ENCODE measurements around the gene ISG20.

Gene ISG20

DNA sequence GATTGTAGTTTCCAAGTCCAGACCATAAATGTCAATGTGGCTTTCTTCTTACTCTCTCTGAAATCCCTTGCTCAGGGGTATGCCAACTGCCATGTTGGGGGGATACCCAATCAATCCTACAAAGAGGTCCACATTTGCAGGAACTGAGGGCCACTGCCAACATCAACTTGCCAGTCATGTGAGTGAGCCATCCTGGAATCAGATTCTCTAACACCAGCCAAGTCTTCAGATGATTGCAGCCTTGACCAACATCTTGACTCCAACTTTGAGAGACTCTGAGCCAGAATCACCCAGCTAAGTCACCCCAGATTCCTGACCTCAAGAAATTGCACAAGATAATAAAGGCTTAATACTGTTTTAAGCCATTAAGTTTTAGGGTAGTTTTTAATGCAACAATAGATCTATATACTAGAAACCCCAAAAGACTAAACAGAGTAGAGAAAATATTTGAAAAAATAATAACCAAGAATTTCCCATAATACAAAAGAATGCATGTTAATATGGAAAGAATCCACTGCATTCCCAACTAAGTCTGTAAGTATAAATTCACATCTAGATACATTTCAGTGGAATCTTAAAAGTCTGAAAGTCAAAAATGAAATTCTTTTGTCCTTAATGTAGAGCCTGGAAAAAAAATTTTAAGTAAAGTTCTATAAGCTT, 22.4 kb downstream of the ISG20 start:
- TF ChIP-seq, protein P1, sequence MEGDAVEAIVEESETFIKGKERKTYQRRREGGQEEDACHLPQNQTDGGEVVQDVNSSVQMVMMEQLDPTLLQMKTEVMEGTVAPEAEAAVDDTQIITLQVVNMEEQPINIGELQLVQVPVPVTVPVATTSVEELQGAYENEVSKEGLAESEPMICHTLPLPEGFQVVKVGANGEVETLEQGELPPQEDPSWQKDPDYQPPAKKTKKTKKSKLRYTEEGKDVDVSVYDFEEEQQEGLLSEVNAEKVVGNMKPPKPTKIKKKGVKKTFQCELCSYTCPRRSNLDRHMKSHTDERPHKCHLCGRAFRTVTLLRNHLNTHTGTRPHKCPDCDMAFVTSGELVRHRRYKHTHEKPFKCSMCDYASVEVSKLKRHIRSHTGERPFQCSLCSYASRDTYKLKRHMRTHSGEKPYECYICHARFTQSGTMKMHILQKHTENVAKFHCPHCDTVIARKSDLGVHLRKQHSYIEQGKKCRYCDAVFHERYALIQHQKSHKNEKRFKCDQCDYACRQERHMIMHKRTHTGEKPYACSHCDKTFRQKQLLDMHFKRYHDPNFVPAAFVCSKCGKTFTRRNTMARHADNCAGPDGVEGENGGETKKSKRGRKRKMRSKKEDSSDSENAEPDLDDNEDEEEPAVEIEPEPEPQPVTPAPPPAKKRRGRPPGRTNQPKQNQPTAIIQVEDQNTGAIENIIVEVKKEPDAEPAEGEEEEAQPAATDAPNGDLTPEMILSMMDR (IDR thresholded peaks at IDR 0.05; ENCODE audit: low read depth, low read length) = no peak
- DNase-seq (ENCODE audit: extremely low read depth, low read depth) = peak; percentile 15

DNA sequence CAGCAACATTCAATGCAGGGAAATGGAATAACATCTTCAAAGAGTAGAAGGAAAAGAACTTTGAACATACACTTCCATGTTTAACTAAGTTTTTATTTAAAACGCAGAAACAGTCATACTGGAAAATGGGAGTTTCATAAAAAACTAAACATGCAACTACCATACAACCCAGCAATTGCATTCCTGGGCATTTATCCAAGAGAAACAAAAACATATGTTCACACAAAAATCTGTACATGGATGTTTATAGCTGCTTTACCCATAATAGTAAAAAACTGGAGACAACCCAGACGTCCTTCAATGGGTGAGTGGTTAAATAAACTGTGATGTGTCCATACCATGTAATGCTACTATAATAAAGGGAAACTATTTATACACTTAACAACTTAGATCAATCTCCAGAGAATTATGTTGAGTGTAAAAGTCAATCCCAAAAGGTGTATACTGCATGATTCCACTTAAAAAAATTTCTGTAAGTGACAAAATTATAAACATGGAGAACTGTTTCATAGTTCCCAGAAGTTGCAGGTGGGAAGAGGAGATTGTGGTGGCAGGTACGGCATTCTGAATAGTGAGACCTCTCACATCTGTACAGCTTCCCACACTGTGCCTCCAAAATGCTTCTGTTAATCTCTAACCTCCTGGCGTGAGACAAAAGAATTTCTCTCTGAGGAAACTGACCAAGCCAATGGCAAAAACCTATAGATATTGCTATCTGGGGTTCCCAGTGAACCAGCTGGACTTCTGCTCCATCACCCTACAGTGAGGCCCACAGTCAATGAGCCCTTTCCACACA, 23.1 kb downstream of the ISG20 start:
- no peak for DNase-seq (ENCODE audit: extremely low read depth, low read depth)
- TF ChIP-seq, protein P1 (IDR thresholded peaks at IDR 0.05; ENCODE audit: low read depth, low read length) = no peak

DNA sequence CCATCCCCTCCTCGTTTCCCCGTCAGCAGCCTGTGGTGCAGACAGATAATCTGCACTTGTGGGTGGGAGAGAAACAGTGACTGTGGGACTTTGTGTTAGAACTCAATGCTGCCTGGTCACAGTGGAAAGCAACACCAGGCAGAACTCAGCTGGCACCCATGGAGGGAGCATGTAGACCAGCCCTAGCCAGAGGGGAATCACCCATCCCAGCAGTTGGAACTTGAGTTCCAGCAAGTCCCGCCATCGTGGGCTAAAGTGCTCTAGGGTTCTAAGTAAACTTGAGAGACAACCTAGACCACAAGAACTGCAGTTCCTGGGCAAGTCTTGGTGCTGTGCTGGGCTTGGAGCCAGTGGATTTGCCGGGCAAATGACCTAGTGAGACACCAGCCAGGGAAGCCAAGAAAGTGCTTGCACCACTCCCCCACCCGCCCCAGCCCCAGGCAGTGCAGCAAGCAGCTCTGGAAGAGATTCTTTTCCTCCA, 24.4 kb downstream of the ISG20 start:
- DNase-seq (ENCODE audit: extremely low read depth, low read depth) = no peak
- TF ChIP-seq, protein P1 (IDR thresholded peaks at IDR 0.05; ENCODE audit: low read depth, low read length) = no peak

DNA sequence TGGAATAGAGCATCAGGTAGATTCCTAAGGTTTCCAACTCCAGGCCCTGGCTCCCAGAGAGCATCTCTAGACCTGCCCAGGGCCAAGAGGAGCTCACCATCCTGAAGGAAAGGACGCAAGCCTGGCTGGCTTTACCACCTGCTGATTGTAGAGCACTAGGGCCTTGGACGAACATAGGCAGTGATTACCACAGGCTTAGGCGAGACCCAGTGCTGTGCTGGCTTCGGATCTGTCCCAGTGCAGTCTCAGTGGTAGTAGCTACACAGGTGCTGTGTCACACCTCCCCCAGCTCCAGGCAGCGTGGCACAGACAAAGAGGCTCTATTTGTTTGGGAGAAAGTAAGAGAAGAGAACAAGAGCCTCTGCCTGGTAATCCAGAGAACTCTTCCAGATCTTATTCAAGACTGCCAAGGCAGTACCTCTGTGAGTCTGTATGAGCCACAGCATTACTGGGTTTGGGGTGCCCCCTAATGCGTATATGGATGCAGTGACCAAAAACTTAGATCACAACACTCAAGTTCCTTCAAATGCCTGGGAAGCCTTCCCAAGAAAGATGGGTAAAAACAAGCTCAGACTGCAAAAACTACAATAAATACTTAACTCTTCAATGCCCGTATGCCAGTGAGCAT, 25.4 kb downstream of the ISG20 start:
- no peak for DNase-seq (ENCODE audit: extremely low read depth, low read depth)
- TF ChIP-seq, protein P1 (IDR thresholded peaks at IDR 0.05; ENCODE audit: low read depth, low read length) = no peak

DNA sequence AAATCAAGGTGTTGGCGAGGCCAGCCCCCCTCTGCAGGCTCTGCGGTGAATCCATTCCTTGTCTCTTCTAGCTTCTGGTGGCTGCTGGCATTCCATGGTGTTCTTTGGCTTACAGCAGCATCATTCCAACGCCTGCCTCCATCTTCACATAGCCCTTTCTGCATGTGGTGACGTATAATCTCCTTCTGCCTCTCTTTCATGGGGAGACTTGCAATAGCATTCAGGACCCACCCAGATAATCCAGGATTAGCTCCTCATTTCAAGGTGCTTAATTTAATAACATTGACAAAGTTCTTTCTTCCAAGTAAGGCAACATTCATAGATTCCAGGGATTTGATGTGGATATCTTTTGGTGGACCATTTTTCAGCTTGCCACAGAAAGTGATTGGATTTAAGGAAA, 35.8 kb downstream of the ISG20 start:
- DNase-seq (ENCODE audit: extremely low read depth, low read depth) = no peak
- TF ChIP-seq, protein P1 (IDR thresholded peaks at IDR 0.05; ENCODE audit: low read depth, low read length) = no peak

DNA sequence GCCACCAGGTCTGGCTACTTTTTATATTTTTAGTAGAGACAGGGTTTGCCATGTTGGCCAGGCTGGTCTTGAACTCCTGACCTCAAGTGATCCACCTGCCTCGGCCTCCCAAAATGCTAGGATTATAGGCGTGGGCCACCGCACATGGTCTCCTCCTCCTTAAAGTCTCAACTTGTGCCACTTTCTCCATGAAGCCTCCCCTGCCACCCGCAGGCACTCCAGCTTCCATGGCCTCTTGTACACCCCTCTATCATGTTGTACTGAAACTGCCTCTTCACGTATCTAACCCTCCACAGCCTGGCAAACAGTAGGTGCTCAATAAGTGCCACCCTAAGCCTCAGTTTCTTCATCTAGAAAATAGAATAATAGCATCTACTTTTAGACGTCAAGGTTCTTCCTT, 39.9 kb downstream of the ISG20 start:
- no peak for DNase-seq (ENCODE audit: extremely low read depth, low read depth)
- TF ChIP-seq, protein P1 (IDR thresholded peaks at IDR 0.05; ENCODE audit: low read depth, low read length) = no peak
